HepG2 (cell line): ENCODE results near the gene STX8. TPM values are rescaled to one million over a fixed set of nuclear protein-coding genes. Genes with fewer than 3 reads are reported as not detected.

ENCODE experiments used
- ATAC-seq: fragments of 200-7000 bp; cut with Tn5 transposase; 3 replicates; pipeline ENCODE4 v1.9.1; 2020; ENCODE audit warnings: mild to moderate bottlenecking, moderate library complexity
- BruUV-seq: library from RNA; stranded (reverse); fragments of 400-500 nt; replicated peaks from 2 replicates; lab custom pipeline; 2021; lab: Mats Ljungman, UMichigan
- CTCF ChIA-PET: fragments of 300-600 bp; formaldehyde crosslinking; extraction: SDS; loops from one replicate; lab custom pipeline; 2021; ENCODE audit warnings: low total read pairs, inconsistent platforms, low intra/inter-chr PET ratio; lab: Yijun Ruan, JAX
- POLR2A ChIA-PET: fragments of 350-600 bp; sonication (Branson Sonifier 250); formaldehyde crosslinking; loops from one replicate; lab custom pipeline; 2020; ENCODE audit warnings: antibody characterized with exemption, inconsistent platforms; lab: Yijun Ruan, JAX
- DNase-seq: peaks from one replicate; pipeline ENCODE4 v3.0.0-alpha.2; 2015; ENCODE audit warnings: low spot score
- FAIRE-seq: peaks from 3 replicates; lab custom pipeline; 2011; peaks lifted over from hg19 to GRCh38; lab: Jason Lieb, UNC
- H2AFZ ChIP-seq: one replicate; pipeline ENCODE4 v1.6.1; 2011; ENCODE audit warnings: low read length, inconsistent platforms
- H3K27ac ChIP-seq: fragments of 300-600 bp; 3 replicates; pipeline ENCODE4 v1.8.0; 2011; ENCODE audit warnings: mixed run types, mild to moderate bottlenecking, mixed read lengths, low read length, inconsistent platforms; ENCODE audit not compliant: insufficient read depth; ENCODE audit errors: extremely low read length
- H3K27me3 ChIP-seq, 2 experiments: fragments of 200-600 bp in 1 of 2; 2 replicates in 1 of 2; 3 replicates in 1 of 2; pipeline versions ENCODE4 v1.6.0 to v1.8.0; 2011; ENCODE audit warnings: low read length in 2 of 2, mild to moderate bottlenecking in 2 of 2, moderate library complexity in 2 of 2, inconsistent platforms in 1 of 2; ENCODE audit not compliant: insufficient read depth in 2 of 2, control insufficient read depth in 1 of 2
- H3K36me3 ChIP-seq, 2 experiments: fragments of 200-600 bp in 1 of 2; replicated peaks in 1 of 2; 2 replicates in 1 of 2; 3 replicates in 1 of 2; pipeline versions ENCODE4 v1.5.1 to v1.8.0; 2011; ENCODE audit warnings: low read length in 2 of 2, inconsistent platforms in 1 of 2; ENCODE audit not compliant: insufficient read depth in 2 of 2, control insufficient read depth in 1 of 2
- H3K4me1 ChIP-seq: 2 replicates; pipeline ENCODE4 v1.5.1; 2012; ENCODE audit warnings: low read length, inconsistent platforms; ENCODE audit not compliant: insufficient read depth
- H3K4me2 ChIP-seq: 2 replicates; pipeline ENCODE4 v1.6.0; 2011; ENCODE audit warnings: low read depth, low read length, inconsistent platforms
- H3K4me3 ChIP-seq, 3 experiments: fragments of 200-600 bp in 1 of 3; sonication (generic), shearing (Covaris generic) in 1 of 3; replicated peaks in 1 of 3; 2 replicates each; pipeline ENCODE4 v1.5.1; 2011 to 2016; ENCODE audit warnings: low read length in 3 of 3, inconsistent platforms in 2 of 3, low read depth in 2 of 3, mild to moderate bottlenecking in 2 of 3, control low read depth in 1 of 3, mixed read lengths in 1 of 3; ENCODE audit not compliant: insufficient read depth in 1 of 3
- H3K79me2 ChIP-seq: one replicate; pipeline ENCODE4 v1.6.1; 2011; ENCODE audit warnings: low read length, inconsistent platforms; ENCODE audit not compliant: insufficient read depth
- H3K9ac ChIP-seq: 2 replicates; pipeline ENCODE4 v1.6.0; 2011; ENCODE audit warnings: mild to moderate bottlenecking, low read depth, low read length, inconsistent platforms; ENCODE audit not compliant: insufficient read depth
- H3K9me3 ChIP-seq: 2 replicates; pipeline ENCODE4 v1.5.1; 2012; ENCODE audit warnings: mild to moderate bottlenecking, low read length
- H4K20me1 ChIP-seq: 2 replicates; pipeline ENCODE4 v1.6.0; 2011; ENCODE audit warnings: inconsistent platforms, mild to moderate bottlenecking, low read length, moderate library complexity; ENCODE audit not compliant: insufficient read depth
- ATF3 ChIP-seq: sonication (generic); formaldehyde crosslinking; IDR thresholded peaks from 2 replicates; pipeline ENCODE4 v1.4.0; 2020; ENCODE audit warnings: missing genetic modification reagents
- ATRX ChIP-seq: sonication (generic); formaldehyde crosslinking; IDR thresholded peaks from 2 replicates; pipeline ENCODE4 v1.4.0; 2020; ENCODE audit warnings: missing genetic modification reagents, borderline replicate concordance
- ESRRA ChIP-seq: sonication (generic); formaldehyde crosslinking; IDR thresholded peaks from 2 replicates; pipeline ENCODE4 v1.5.1; 2020; ENCODE audit warnings: mild to moderate bottlenecking, low read depth, missing genetic modification reagents
- GLMP ChIP-seq: sonication (generic); formaldehyde crosslinking; IDR thresholded peaks from 2 replicates; pipeline ENCODE4 v1.9.0; 2021; ENCODE audit warnings: missing genetic modification reagents, mild to moderate bottlenecking, borderline replicate concordance
- HES4 ChIP-seq: sonication (generic); formaldehyde crosslinking; IDR thresholded peaks from 2 replicates; pipeline ENCODE4 v1.9.0; 2021; ENCODE audit warnings: mild to moderate bottlenecking, missing genetic modification reagents, borderline replicate concordance
- KDM5B ChIP-seq: sonication (generic); formaldehyde crosslinking; IDR thresholded peaks from 2 replicates; pipeline ENCODE4 v1.4.0; 2020; ENCODE audit warnings: missing genetic modification reagents, mild to moderate bottlenecking, borderline replicate concordance
- MZF1 ChIP-seq: sonication (generic); formaldehyde crosslinking; IDR thresholded peaks from 2 replicates; pipeline ENCODE4 v1.8.1; 2023; ENCODE audit warnings: mild to moderate bottlenecking, missing genetic modification reagents, borderline replicate concordance
- NFIB ChIP-seq: sonication (generic); formaldehyde crosslinking; IDR thresholded peaks from 2 replicates; pipeline ENCODE4 v1.9.0; 2021; ENCODE audit warnings: missing genetic modification reagents, mild to moderate bottlenecking, borderline replicate concordance
- RFXANK ChIP-seq: IDR thresholded peaks from 2 replicates; pipeline ENCODE4 v1.6.1; 2016
- ZBTB1 ChIP-seq: sonication (generic); formaldehyde crosslinking; IDR thresholded peaks from 2 replicates; pipeline ENCODE4 v1.4.0; 2020; ENCODE audit warnings: missing genetic modification reagents, borderline replicate concordance
- ZBTB46 ChIP-seq: sonication (generic); formaldehyde crosslinking; IDR thresholded peaks from 2 replicates; pipeline ENCODE4 v1.4.0; 2020; ENCODE audit warnings: mild to moderate bottlenecking, missing genetic modification reagents, borderline replicate concordance
- ZNF10 ChIP-seq: sonication (generic); formaldehyde crosslinking; IDR thresholded peaks from 2 replicates; pipeline ENCODE4 v1.4.0; 2020; ENCODE audit warnings: mild to moderate bottlenecking, low read depth, missing genetic modification reagents, borderline replicate concordance
- ZNF256 ChIP-seq: sonication (generic); formaldehyde crosslinking; conservative IDR thresholded peaks from 2 replicates; pipeline ENCODE4 v1.4.0; 2020; ENCODE audit warnings: missing genetic modification reagents
- ZNF317 ChIP-seq: sonication (generic); formaldehyde crosslinking; IDR thresholded peaks from 2 replicates; pipeline ENCODE4 v1.5.0; 2020; ENCODE audit warnings: mild to moderate bottlenecking, missing genetic modification reagents
- ZNF337 ChIP-seq: sonication (generic); formaldehyde crosslinking; IDR thresholded peaks from 2 replicates; pipeline ENCODE4 v1.5.1; 2020; ENCODE audit warnings: missing genetic modification reagents, low read depth, mild to moderate bottlenecking, borderline replicate concordance
- ZNF589 ChIP-seq: sonication (generic); formaldehyde crosslinking; conservative IDR thresholded peaks from 2 replicates; pipeline ENCODE4 v1.8.0; 2022; ENCODE audit warnings: mild to moderate bottlenecking, moderate library complexity, missing genetic modification reagents
- ZNF607 ChIP-seq: sonication (generic); formaldehyde crosslinking; IDR thresholded peaks from 2 replicates; pipeline ENCODE4 v1.5.1; 2020; ENCODE audit warnings: missing genetic modification reagents, mild to moderate bottlenecking, borderline replicate concordance
- ZNF652 ChIP-seq: IDR thresholded peaks from 2 replicates; pipeline ENCODE4 v1.6.1; 2016; ENCODE audit warnings: low read depth, borderline replicate concordance
- ZNF816 ChIP-seq: sonication (generic); formaldehyde crosslinking; IDR thresholded peaks from 2 replicates; pipeline ENCODE4 v1.8.0; 2022; ENCODE audit warnings: missing genetic modification reagents, mild to moderate bottlenecking, borderline replicate concordance
- WGBS: methylation state at CpG from one replicate; pipeline ENCODE4 v1.1.6; 2017; ENCODE audit warnings: low lambda C conversion rate; 5-methylcytosine and 5-hydroxymethylcytosine counted together
- in situ Hi-C: cut with HindIII; loops from 2 replicates; pipeline ENCODE4 v1.10.0; 2017; ENCODE audit warnings: low pct_unique_long_range_greater_than_20kb; ENCODE audit not compliant: extremely low pct_ligation_motif_present
- intact Hi-C: fragments of 100-400 bp; cut with micrococcal nuclease; formaldehyde crosslinking; loops from one replicate; pipeline ENCODE4 v1.10.0; 2022; ENCODE audit not compliant: unreplicated experiment
- polyA plus RNA-seq, 8 experiments: library from polyadenylated mRNA; depleted of rRNA in 3 of 8; stranded (reverse) in 7 of 8; unstranded in 1 of 8; fragments of >200 nt; fragmentation: Illumina TruSeq in 4 of 8; extraction: Trizol in 4 of 8; gene quantifications; 2 replicates each; pipeline versions ENCODE4 v1.2.1 to v1.2.3, GENCODE V29; 2011 to 2016; ENCODE audit warnings: low read depth in 4 of 8, missing spikeins in 1 of 8, mixed read lengths in 1 of 8; ENCODE audit not compliant: insufficient read depth in 1 of 8
- total RNA-seq, 5 experiments: library from RNA; depleted of rRNA; stranded (reverse); fragments of >200 nt; fragmentation: Illumina TruSeq; extraction: Trizol; gene quantifications; 2 replicates each; pipeline ENCODE4 v1.2.3, GENCODE V29; 2016; ENCODE audit warnings: low read depth in 1 of 5

STX8 gene
- total and polyA plus RNA-seq, 2 of the 13 experiments (the other 11 are each of a cell fraction or from before 2014, with no cell fraction given): 36.4 to 53.6 TPM

GRCh38 chr17:9383826-9384225, 191.8 kb downstream of the STX8 start (continued):
- TF ChIP-seq ATF3 (no peak), NFIB (CRISPR knock-in tag) (no peak), ZBTB46 (CRISPR knock-in tag) (no peak)
- TF ChIP-seq, all 625 proteins: peak for 0

GRCh38 chr17:9382626-9383025, 193.0 kb downstream of the STX8 start:
- H3K4me3 ChIP-seq: no peak overlapping the region
- H2AFZ ChIP-seq: no peak overlapping the region
- no peak overlapping the region for H3K4me2 ChIP-seq
- FAIRE-seq (no peak), ATAC-seq (no peak), DNase-seq (no peak)
- CTCF ChIA-PET: no interaction called here
- H3K9me3 ChIP-seq: no peaks in the 10 kb centered on the region
- POLR2A ChIA-PET: no interaction called here
- H3K36me3 ChIP-seq: no peaks in the 10 kb centered on the region
- in situ Hi-C loops: no loop called here
- WGBS: 78% methylated on average over 2 of the region's 2 CpGs
- no peak overlapping the region for H3K27ac ChIP-seq
- intact Hi-C loops: no loop called here
- no peak overlapping the region for H3K9ac ChIP-seq
- TF ChIP-seq ZBTB1 (no peak), GLMP (no peak), HES4 (CRISPR knock-in tag) (no peak), ZNF256 (CRISPR knock-in tag) (no peak), KDM5B (no peak), ZNF607 (no peak), ZNF816 (no peak), ZNF337 (CRISPR knock-in tag) (no peak), ATRX (CRISPR knock-in tag) (no peak), ZNF10 (CRISPR knock-in tag) (no peak), ZNF589 (CRISPR knock-in tag) (no peak), ZNF317 (CRISPR knock-in tag) (no peak), ESRRA (CRISPR knock-in tag) (no peak), MZF1 (no peak), RFXANK (CRISPR knock-in tag) (no peak), ZNF652 (CRISPR knock-in tag) (no peak)
- no peaks in the 10 kb centered on the region for H3K27me3 ChIP-seq
- no peaks in the 10 kb centered on the region for H3K79me2 ChIP-seq
- BruUV-seq: no TSS peak
- 0 out of 2 replicates have a peak, but pooled peaks cover 7% of the 10 kb centered on the region for H3K4me1 ChIP-seq
- H4K20me1 ChIP-seq: no peaks in the 10 kb centered on the region
